GM19351 (cell line): Measurements from ENCODE around the gene UBL4B.

Source experiments
- ATAC-seq: cut with Tn5 transposase; IDR thresholded peaks from one replicate; pipeline ENCODE4 v1.9.1; 2021; ENCODE audit warnings: mild to moderate bottlenecking, moderate library complexity; ENCODE audit not compliant: unreplicated experiment

UBL4B gene

GRCh38 chr1:110084227-110085078 lies 27.8 kb upstream of the UBL4B start:
- ATAC-seq = no peak

GRCh38 chr1:110085671-110086070 lies 26.6 kb upstream of the UBL4B start:
- ATAC-seq = no peak

DNA sequence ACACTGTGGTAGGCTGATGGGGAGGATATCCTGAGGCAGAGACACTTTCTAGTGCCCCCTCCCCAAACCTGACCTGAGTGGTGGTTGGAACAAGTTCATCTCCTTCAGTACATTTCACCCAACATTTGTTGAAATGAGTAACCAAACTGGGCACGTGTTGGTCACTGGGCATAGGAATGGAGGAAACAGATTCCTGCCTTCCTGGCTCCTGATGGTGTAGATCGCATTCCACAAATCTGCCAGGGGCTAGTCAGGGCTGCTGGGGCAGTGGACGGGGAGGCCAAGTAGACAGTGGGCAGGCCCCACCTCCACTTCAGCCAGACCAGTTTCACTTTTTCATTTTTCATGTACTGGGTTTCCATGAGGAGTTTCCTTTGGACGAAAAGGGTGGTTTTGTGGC lies 25.3 kb upstream of the UBL4B start:
- ATAC-seq = no peak

GRCh38 chr1:110087812-110088738 lies 24.2 kb upstream of the UBL4B start:
- peak; percentile 70 for ATAC-seq

DNA sequence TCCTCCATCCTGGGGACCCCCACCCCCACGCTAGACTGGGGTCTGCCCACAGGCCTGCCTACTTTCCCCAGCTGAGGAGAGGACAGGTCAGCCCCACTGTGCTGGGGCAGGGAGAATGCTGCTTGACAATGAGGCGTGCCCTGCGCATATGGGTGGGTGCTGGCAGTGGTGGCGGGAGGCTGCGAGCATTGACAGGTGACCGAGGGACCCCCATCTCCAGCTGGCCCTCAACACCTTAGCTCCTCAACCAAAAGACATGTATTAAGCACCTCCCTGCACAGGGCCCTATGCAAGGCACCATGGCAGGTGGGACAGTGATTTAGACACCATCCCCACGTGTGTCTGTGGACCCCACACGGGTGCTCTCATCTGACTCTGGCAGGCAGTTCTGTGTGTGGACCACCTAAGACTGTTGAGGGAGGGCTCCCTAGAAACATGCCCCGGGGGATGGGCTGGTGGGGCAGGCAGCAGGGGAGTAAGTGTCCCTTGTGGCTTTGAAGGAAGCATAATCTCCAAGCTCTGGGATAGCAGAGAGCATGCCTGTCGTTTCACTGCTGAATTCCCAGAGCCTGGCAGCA lies 23.4 kb upstream of the UBL4B start:
- no peak for ATAC-seq

DNA sequence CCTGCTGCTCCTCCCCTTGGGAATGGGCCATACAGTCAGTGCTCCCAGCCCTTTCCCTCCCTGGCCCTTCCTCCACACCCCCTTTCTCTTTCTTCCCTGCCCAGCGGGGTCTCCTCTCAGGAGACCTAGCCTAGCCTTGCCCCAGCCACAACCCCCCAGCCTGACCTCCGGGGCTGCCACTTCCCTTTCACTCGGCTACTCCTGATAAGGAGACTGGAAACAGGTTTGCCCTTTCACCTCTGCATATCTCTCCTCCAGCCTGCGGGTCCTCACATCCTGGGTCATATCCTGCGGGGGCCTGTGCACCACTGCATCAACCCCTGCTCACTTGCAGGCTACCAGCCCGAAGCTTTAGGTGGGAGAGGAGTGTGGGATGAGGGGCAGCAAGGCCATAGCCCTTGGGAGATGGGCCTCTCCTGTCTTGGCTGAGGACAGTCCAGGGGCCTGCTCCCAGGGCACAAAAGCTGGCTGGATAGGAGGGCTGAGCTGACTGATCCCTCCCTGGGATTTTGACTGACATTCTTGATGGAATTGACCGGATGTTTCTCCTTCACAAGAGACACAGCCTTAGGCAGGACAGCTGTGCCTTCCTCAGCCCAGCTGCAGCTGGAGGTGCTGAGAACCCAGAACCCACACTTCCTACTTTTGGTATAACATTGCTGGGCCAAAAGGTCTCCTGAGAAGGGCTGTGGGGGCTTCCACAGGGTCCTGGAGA lies 22.5 kb upstream of the UBL4B start:
- ATAC-seq = no peak

DNA sequence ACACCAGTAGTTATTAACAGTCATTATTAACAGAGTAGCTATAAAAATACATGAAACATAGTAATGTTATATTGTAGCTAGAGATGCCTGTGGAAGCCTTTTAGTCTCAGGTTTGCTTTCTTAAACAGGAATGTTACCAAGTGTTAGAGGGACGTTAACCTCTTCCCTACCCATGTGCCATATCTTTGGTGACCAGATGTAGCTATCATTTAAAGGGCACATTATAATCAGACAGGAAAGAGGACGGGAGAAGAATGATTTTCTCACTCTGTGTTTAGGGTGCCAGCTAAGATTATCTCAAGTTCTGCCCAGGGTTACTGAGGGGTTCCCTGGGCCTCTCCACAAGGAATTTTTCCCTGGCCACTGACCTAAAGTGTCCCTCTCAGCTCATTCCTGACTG lies 20.9 kb upstream of the UBL4B start:
- ATAC-seq = no peak

DNA sequence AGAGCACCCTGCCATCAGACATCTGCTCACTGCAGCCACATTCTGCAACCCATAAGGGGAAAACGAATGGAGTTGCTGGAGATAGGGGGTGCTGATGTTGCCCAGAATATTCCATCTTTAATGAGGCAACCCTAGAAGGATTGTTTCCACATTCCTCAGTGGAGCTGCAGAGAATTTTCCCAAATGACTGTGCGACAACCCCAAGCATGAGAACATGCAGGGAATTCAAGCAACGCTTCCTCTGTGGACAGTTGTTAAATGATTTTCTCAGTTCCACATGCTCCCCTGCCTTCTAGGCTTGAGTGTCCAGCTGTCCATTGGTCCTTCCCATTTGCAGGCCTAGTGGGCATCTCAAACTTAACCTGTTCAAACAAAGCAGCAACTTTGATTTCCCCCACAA lies 20.5 kb upstream of the UBL4B start:
- ATAC-seq = no peak

DNA sequence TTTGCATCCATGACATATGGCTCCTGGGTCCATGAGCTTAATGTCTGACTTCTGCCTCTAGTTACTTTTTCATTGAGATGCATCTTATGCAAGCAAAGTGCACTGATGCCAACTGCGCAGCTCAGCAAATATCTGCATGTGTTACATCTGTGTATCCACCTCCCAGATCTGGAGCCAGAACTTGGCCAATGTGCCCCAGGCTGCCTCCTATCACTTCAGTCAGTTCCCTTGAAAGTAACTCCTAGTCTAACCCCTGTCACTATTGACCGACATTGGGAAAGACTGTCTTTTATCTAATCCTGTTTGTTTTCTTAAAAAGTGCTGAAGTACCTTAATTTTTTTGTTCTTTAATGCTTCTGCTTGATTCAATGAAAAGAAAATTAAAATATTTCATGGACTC lies 19.3 kb upstream of the UBL4B start:
- ATAC-seq = no peak

- ATAC-seq = no peak
These were observed 17.1 kb upstream of the UBL4B start for GRCh38 chr1:110094931-110095654.

DNA sequence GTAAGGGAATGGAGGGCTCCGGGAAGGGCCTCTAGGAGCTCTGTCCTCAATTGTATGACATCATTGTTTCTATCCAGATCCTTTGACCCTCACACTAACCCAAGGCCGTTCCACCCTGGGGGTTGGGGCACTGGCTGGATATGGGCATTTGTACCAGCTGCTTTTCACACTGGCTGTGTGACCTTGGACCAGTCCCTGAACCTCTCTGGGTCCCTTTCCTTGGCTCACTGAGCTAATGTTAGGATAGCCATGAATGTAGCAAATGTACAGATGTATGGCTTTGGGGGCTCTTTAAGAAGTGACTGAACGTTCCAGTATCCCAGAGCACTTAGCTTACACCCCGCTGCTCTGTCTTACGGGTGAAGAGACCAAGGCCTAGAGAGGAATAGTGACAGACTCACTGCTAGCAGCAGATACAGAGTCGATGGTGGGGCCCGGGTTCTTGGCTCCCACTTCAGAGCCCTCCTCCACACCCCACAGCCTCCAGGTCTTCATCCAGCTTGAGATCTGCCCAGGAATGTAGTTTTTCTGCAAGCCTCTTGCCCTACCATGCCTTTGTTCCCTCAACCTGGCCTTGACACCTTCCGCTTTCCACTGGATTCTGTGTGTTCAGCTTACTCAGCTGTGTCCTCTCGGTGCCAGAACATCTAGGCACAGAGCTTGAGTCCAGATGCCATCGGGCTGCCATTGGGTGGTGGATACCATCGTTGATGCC lies 14.6 kb upstream of the UBL4B start:
- ATAC-seq = no peak

DNA sequence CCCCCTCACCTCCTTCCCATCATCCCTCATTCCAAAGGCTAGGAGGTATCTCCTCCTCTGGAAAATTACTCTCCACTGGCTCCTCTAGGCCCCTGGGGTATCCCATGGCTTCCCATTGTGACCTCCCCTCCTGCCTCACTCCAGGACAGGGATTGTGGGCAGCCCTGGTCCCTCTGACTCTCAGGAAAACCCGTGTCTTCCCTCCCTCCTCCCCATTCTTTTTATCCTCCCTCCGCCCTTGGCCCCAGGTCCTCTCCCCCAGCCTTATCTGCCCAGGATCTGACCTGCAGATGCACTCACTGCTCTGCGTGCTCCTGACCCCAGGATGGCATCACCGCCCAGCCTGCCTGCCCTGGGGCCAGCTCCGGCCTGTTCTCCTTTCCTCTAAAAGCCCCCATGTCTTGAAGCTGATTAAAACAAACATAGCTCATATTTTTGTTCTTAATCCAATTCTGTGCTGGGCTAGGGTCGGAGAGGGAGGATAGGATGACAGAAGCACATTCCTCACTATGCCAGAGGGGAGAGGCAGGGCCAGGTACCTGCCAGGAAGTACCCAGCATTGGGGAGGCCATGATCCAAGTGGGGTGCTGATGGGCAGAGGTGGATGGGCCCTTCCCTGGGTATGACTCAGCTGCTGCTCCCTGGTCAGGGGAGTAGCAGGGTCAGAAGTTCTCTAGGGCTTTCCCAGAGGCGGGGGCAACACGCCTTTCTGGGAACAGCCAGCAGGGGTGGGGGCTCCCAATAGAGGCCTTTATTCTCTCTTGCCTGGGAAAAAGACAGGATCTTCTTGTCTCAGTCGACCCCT lies 13.8 kb upstream of the UBL4B start:
- no peak for ATAC-seq

- ATAC-seq = no peak
These were observed 11.9 kb upstream of the UBL4B start for GRCh38 chr1:110100335-110100734.

DNA sequence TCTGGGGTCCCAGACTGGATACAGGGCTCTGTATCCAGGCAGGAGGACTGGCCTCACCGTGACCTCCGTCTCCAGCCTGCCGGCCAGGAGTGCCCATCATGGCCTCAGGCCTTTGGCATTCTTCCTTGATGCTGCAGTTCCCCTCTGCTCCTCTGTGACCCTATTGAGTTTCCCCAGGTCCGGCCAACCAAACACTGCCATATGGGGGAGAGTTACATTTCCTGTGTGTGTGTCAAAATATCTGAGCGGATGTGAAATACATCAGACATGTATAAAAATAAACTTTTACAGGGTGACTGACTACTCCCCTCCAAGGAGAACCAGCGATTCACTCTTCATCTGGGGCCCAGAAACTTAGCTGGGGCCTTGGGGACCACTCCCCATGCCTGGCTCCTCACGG lies 10.2 kb upstream of the UBL4B start:
- ATAC-seq = no peak

GRCh38 chr1:110106013-110106941 lies 6.0 kb upstream of the UBL4B start:
- ATAC-seq = peak; percentile 59

GRCh38 chr1:110107867-110108469 lies 4.3 kb upstream of the UBL4B start:
- no peak for ATAC-seq

DNA sequence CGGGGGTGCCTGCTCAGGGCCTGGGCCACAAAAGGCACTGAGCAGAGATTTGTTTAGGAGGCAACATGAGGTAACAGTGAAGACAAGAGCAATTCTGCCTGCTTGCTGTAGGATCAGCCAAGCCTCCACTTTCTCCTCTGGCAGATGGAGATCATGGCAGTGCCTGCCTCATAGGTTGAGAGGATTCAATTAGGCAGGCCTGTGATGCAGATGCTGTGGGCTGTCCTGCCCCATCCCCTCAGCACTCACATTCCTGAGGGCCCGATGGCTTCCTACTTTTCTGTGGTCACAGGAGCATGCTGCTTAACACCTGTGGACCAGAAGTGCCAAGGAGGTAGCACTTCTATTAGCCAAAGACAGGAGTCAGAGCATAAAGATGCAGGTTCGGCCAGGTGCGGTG lies 1.2 kb upstream of the UBL4B start:
- ATAC-seq = no peak
